Endothelial cell (in vitro differentiated cells): ENCODE data around the gene MGST1. TPM values are rescaled to one million over a fixed set of nuclear protein-coding genes. Genes with fewer than 3 reads are reported as not detected.

Experiments used
- DNase-seq: peaks from one replicate; pipeline ENCODE4 v3.0.0; 2021; ENCODE audit warnings: low spot score
- H3K27ac Mint-ChIP-seq: one replicate; pipeline ENCODE4 v1.8.0; 2021; ENCODE audit warnings: mixed read lengths, inconsistent platforms; ENCODE audit not compliant: unreplicated experiment
- H3K27me3 Mint-ChIP-seq: one replicate; pipeline ENCODE4 v1.8.0; 2021; ENCODE audit warnings: mild to moderate bottlenecking, moderate library complexity, mixed read lengths, inconsistent platforms; ENCODE audit not compliant: unreplicated experiment
- H3K36me3 Mint-ChIP-seq: one replicate; pipeline ENCODE4 v1.8.0; 2021; ENCODE audit warnings: mild to moderate bottlenecking, low read depth, mixed read lengths, inconsistent platforms; ENCODE audit not compliant: unreplicated experiment
- H3K4me1 Mint-ChIP-seq: one replicate; pipeline ENCODE4 v1.8.0; 2021; ENCODE audit warnings: mild to moderate bottlenecking, mixed read lengths, inconsistent platforms; ENCODE audit not compliant: unreplicated experiment
- H3K4me3 Mint-ChIP-seq: one replicate; pipeline ENCODE4 v1.8.0; 2021; ENCODE audit warnings: mild to moderate bottlenecking, mixed read lengths, inconsistent platforms; ENCODE audit not compliant: unreplicated experiment
- H3K9me3 Mint-ChIP-seq: one replicate; pipeline ENCODE4 v1.8.0; 2021; ENCODE audit warnings: mixed read lengths, inconsistent platforms; ENCODE audit not compliant: unreplicated experiment
- CTCF ChIP-seq: fragments of 200-600 bp; sonication (generic); IDR thresholded peaks from one replicate; pipeline ENCODE4 v1.5.0; 2021; ENCODE audit warnings: antibody characterized with exemption; ENCODE audit not compliant: unreplicated experiment
- total RNA-seq: library from RNA; stranded (reverse); fragmentation: NEBNext Ultra II Directional; extraction: Animal tissue kit (Norgen Biotek cat#: 25700); gene quantifications from one replicate; pipeline ENCODE4 v1.2.1, GENCODE V29; 2021; ENCODE audit not compliant: unreplicated experiment

MGST1 gene
- total RNA-seq, 1 donor from 2014 or later: 55.9 TPM

- peak; percentile 88 for TF ChIP-seq CTCF
- Mint-ChIP-seq H3K4me3 (no peak overlapping the region), H3K27me3 (no peaks in the 10 kb centered on the region), H3K9me3 (no peaks in the 10 kb centered on the region), H3K36me3 (peaks cover 6% of the 10 kb centered on the region), H3K27ac (no peak overlapping the region), H3K4me1 (no peaks in the 10 kb centered on the region)
- peak; percentile 81 for DNase-seq
These were observed 12.4 kb downstream of the MGST1 start for GRCh38 chr12:16359512-16360491.

GRCh38 chr12:16361142-16361783, 13.8 kb downstream of the MGST1 start:
- H3K27me3 Mint-ChIP-seq: no peaks in the 10 kb centered on the region
- H3K36me3 Mint-ChIP-seq: peaks cover 6% of the 10 kb centered on the region

GRCh38 chr12:16362550-16362949, 15.1 kb downstream of the MGST1 start:
- no peak for DNase-seq
- no peak overlapping the region for H3K4me3 Mint-ChIP-seq
- no peak overlapping the region for H3K27ac Mint-ChIP-seq
- no peaks in the 10 kb centered on the region for H3K9me3 Mint-ChIP-seq
- H3K4me1 Mint-ChIP-seq: no peaks in the 10 kb centered on the region
- H3K36me3 Mint-ChIP-seq: peaks cover 6% of the 10 kb centered on the region
- no peaks in the 10 kb centered on the region for H3K27me3 Mint-ChIP-seq
- TF ChIP-seq CTCF: no peak

More at GRCh38 chr12:16361142-16361783, 13.8 kb downstream of the MGST1 start:
- H3K9me3 Mint-ChIP-seq: no peaks in the 10 kb centered on the region
- H3K4me3 Mint-ChIP-seq: no peak overlapping the region
- H3K27ac Mint-ChIP-seq: no peak overlapping the region
- H3K4me1 Mint-ChIP-seq: no peaks in the 10 kb centered on the region
- no peak for TF ChIP-seq CTCF
- DNase-seq: no peak

GRCh38 chr12:16369156-16369555, 21.7 kb downstream of the MGST1 start:
- no peak for DNase-seq
- no peaks in the 10 kb centered on the region for H3K4me1 Mint-ChIP-seq

More at GRCh38 chr12:16369156-16369555, 21.7 kb downstream of the MGST1 start:
- no peak overlapping the region for H3K27ac Mint-ChIP-seq
- no peaks in the 10 kb centered on the region for H3K9me3 Mint-ChIP-seq
- no peak for TF ChIP-seq CTCF
- peaks cover 1% of the 10 kb centered on the region for H3K27me3 Mint-ChIP-seq
- H3K36me3 Mint-ChIP-seq: no peaks in the 10 kb centered on the region
- no peak overlapping the region for H3K4me3 Mint-ChIP-seq
